ENCODE measurements around the gene EREG. TPM values are rescaled to one million over a fixed set of nuclear protein-coding genes. Genes with fewer than 3 reads are reported as not detected.

Gene EREG
- total and polyA plus RNA-seq, 10 of the 15 experiments (the other 5 are each of a cell fraction or from before 2014, with no cell fraction given): not detected

DNA sequence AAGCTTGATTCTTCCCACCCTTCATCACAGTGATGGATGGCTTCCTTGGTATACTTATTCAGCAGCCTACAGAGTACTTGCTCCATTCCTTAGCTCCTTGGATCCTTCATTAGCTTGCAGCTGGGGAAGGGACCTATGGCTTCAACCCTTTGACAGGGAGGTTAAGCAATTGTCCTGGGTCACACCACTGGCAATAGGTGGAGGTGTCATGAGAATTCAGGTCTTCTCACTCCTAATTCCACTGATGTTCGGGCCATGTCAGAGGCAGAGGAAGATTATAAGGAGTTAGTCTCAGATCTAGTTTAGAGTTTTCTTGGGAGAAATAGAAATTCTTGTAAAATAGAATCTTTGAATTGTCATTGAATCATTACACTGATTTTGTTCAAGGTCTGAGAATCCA lies 24.5 kb downstream of the EREG start (continued):
- TF ChIP-seq, protein P1, sequence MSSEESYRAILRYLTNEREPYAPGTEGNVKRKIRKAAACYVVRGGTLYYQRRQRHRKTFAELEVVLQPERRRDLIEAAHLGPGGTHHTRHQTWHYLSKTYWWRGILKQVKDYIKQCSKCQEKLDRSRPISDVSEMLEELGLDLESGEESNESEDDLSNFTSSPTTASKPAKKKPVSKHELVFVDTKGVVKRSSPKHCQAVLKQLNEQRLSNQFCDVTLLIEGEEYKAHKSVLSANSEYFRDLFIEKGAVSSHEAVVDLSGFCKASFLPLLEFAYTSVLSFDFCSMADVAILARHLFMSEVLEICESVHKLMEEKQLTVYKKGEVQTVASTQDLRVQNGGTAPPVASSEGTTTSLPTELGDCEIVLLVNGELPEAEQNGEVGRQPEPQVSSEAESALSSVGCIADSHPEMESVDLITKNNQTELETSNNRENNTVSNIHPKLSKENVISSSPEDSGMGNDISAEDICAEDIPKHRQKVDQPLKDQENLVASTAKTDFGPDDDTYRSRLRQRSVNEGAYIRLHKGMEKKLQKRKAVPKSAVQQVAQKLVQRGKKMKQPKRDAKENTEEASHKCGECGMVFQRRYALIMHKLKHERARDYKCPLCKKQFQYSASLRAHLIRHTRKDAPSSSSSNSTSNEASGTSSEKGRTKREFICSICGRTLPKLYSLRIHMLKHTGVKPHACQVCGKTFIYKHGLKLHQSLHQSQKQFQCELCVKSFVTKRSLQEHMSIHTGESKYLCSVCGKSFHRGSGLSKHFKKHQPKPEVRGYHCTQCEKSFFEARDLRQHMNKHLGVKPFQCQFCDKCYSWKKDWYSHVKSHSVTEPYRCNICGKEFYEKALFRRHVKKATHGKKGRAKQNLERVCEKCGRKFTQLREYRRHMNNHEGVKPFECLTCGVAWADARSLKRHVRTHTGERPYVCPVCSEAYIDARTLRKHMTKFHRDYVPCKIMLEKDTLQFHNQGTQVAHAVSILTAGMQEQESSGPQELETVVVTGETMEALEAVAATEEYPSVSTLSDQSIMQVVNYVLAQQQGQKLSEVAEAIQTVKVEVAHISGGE (CRISPR knock-in tag; IDR thresholded peaks at IDR 0.05): no peak
- TF ChIP-seq TAF1 (IDR thresholded peaks at IDR 0.05; ENCODE audit: borderline replicate concordance, low read depth, low read length) (no peak), MLLT1 (IDR thresholded peaks at IDR 0.05) (no peak), MTA2 (IDR thresholded peaks at IDR 0.05; ENCODE audit: low read depth) (no peak), ZBTB33 (IDR thresholded peaks at IDR 0.05) (no peak), RELA (IDR thresholded peaks at IDR 0.05; ENCODE audit: borderline replicate concordance, partially characterized antibody) (no peak), RCOR1 (conservative IDR thresholded peaks at IDR 0.05; ENCODE audit: low read depth, low read length) (no peak), DPF2 (IDR thresholded peaks at IDR 0.05) (no peak)

All from GM12878 (cell line).